ENCODE data around the gene BCL2L11. TPM values are rescaled to one million over a fixed set of nuclear protein-coding genes. Genes with fewer than 3 reads are reported as not detected.
A peak's percentile ranks its signal among the peaks of the same experiment; 100 is the strongest.

BCL2L11 gene
- total RNA-seq, 4 donors from 2014 or later: 8.8 to 41.8 (median 36.1) TPM

GRCh38 chr2:111118481-111118980 lies 2.2 kb upstream of the BCL2L11 start:
- H3K4me3 ChIP-seq: peak overlapping the region in 3 of 4 donors; percentile 23 to 73 (median 70)
- TF ChIP-seq CTCF (IDR thresholded peaks at IDR 0.05): no peak
- TF ChIP-seq POLR2A (IDR thresholded peaks at IDR 0.05): no peak
- TF ChIP-seq POLR2AphosphoS5 (IDR thresholded peaks at IDR 0.05): peak in 1 of 3 donors; percentile 1
- no peak for TF ChIP-seq EP300 (IDR thresholded peaks at IDR 0.05; ENCODE audit: low read depth)
- no peaks in the 10 kb centered on the region for H3K36me3 ChIP-seq
- no peak for DNase-seq
- peaks cover 50% of the 10 kb centered on the region for H3K27me3 ChIP-seq
- no peaks in the 10 kb centered on the region for H3K9me3 ChIP-seq
- H3K27ac ChIP-seq: peak overlapping the region; percentile 8 to 88 (median 70)
- intact Hi-C loops (cut with DNase I; ENCODE audit: low total_unique reads) (no loop called here), in situ Hi-C loops (cut with MboI; ENCODE audit: low pct_ligation_motif_present in 1 of 4, low pct_unique_long_range_greater_than_20kb in 1 of 4, low sequenced_read_pairs in 3 of 4) (loop anchor here in 3 of 4 donors (10.0 to 25.0 kb wide), 4 partner anchors 304 to 594 kb away; no protein-coding TSS in a partner anchor)
- peaks cover 11 to 55% (median 43%) of the 10 kb centered on the region in 4 donors for H3K4me1 ChIP-seq
- WGBS, 2 donors (ENCODE audit: low coverage in 1 of 2): 20 to 51% methylated on average over 10 to 33 of the region's 33 CpGs

GRCh38 chr2:111118981-111119821 lies 1.5 kb upstream of the BCL2L11 start:
- H3K9me3 ChIP-seq: no peaks in the 10 kb centered on the region
- peak overlapping the region; percentile 85 to 90 (median 88) for H3K27ac ChIP-seq
- H3K36me3 ChIP-seq: peaks cover 0 to 3% (median 0%) of the 10 kb centered on the region in 4 donors
- in situ Hi-C loops (cut with MboI; ENCODE audit: low pct_ligation_motif_present in 1 of 4, low pct_unique_long_range_greater_than_20kb in 1 of 4, low sequenced_read_pairs in 3 of 4) (loop anchor here in 3 of 4 donors (10.0 to 25.0 kb wide), 4 partner anchors 304 to 593 kb away; no protein-coding TSS in a partner anchor), intact Hi-C loops (cut with DNase I; ENCODE audit: low total_unique reads) (no loop called here)
- peaks cover 11 to 59% (median 47%) of the 10 kb centered on the region in 4 donors for H3K4me1 ChIP-seq
- peak overlapping the region in 3 of 4 donors; percentile 69 to 73 (median 70) for H3K4me3 ChIP-seq
- DNase-seq: peak; percentile 50
- H3K27me3 ChIP-seq: peaks cover 43% of the 10 kb centered on the region
- TF ChIP-seq POLR2AphosphoS5 (IDR thresholded peaks at IDR 0.05) (no peak), EP300 (IDR thresholded peaks at IDR 0.05; ENCODE audit: low read depth) (no peak), CTCF (IDR thresholded peaks at IDR 0.05) (no peak), POLR2A (IDR thresholded peaks at IDR 0.05) (no peak)
- WGBS, 2 donors (ENCODE audit: low coverage in 1 of 2): 14% methylated on average over 60 of the region's 76 CpGs; no CpG with 5 or more reads in 1 of the 2 donors

- Histone ChIP-seq H3K27ac (peak overlapping the region; percentile 85 to 90 (median 88)), H3K9me3 (no peaks in the 10 kb centered on the region), H3K36me3 (peaks cover 0 to 10% (median 0%) of the 10 kb centered on the region in 4 donors), H3K4me3 (peak overlapping the region; percentile 48 to 73 (median 70)), H3K27me3 (peaks cover 41% of the 10 kb centered on the region), H3K4me1 (peaks cover 11 to 59% (median 47%) of the 10 kb centered on the region in 4 donors)
- WGBS, 2 donors (ENCODE audit: low coverage in 1 of 2): 2 to 8% methylated on average over 10 to 27 of the region's 27 CpGs
- no peak for TF ChIP-seq POLR2AphosphoS5 (IDR thresholded peaks at IDR 0.05)
- in situ Hi-C loops (cut with MboI; ENCODE audit: low pct_ligation_motif_present in 1 of 4, low pct_unique_long_range_greater_than_20kb in 1 of 4, low sequenced_read_pairs in 3 of 4): loop anchor here in 3 of 4 donors (10.0 to 25.0 kb wide), 4 partner anchors 305 to 592 kb away; no protein-coding TSS in a partner anchor
- intact Hi-C loops (cut with DNase I; ENCODE audit: low total_unique reads): no loop called here
- peak; percentile 33 for DNase-seq
Observed at GRCh38 chr2:111119822-111120252, 877 bp upstream of the BCL2L11 start.

GRCh38 chr2:111121028-111121827 lies 514 bp downstream of the BCL2L11 start:
- intact Hi-C loops (cut with DNase I; ENCODE audit: low total_unique reads): no loop called here
- peaks cover 0 to 20% (median 2%) of the 10 kb centered on the region in 4 donors for H3K36me3 ChIP-seq
- peaks cover 11 to 59% (median 47%) of the 10 kb centered on the region in 4 donors for H3K4me1 ChIP-seq
- peak; percentile 49 for DNase-seq
- in situ Hi-C loops (cut with MboI; ENCODE audit: low pct_ligation_motif_present in 1 of 4, low pct_unique_long_range_greater_than_20kb in 1 of 4, low sequenced_read_pairs in 3 of 4): loop anchor here in 3 of 4 donors (25.0 kb wide), 3 partner anchors 309 to 591 kb away; no protein-coding TSS in a partner anchor
- peak overlapping the region; percentile 85 to 90 (median 88) for H3K27ac ChIP-seq
- 0% methylated on average over 68 of the region's 80 CpGs; no CpG with 5 or more reads in 1 of the 2 donors for WGBS, 2 donors (ENCODE audit: low coverage in 1 of 2)
- peak overlapping the region; percentile 60 to 73 (median 70) for H3K4me3 ChIP-seq
- H3K27me3 ChIP-seq: peaks cover 38% of the 10 kb centered on the region
- TF ChIP-seq POLR2AphosphoS5 (IDR thresholded peaks at IDR 0.05): no peak
- TF ChIP-seq CTCF (IDR thresholded peaks at IDR 0.05): no peak
- TF ChIP-seq EP300 (IDR thresholded peaks at IDR 0.05; ENCODE audit: low read depth): no peak
- TF ChIP-seq POLR2A (IDR thresholded peaks at IDR 0.05): no peak
- H3K9me3 ChIP-seq: no peaks in the 10 kb centered on the region

All from transverse colon (tissue), 4 donors.